MM.1S (cell line): ENCODE measurements around the gene GPBP1L1.
A peak's percentile ranks its signal among the peaks of the same experiment; 100 is the strongest.
"Not testable (repeated sequence)": the region's sequence is repeated elsewhere in the genome, so short reads cannot be mapped to it uniquely, and the experiment has no call there.

Experiments
- DNase-seq: peaks from one replicate; pipeline ENCODE4 v3.0.0-alpha.2; 2015
- H2AFZ ChIP-seq: fragments of 300-600 bp; sonication (generic); 2 replicates; pipeline ENCODE4 v1.6.0; 2016; ENCODE audit warnings: antibody characterized with exemption, low read length
- H3F3A ChIP-seq: fragments of 300-600 bp; sonication (generic); 2 replicates; pipeline ENCODE4 v1.6.1; 2016; ENCODE audit warnings: mild to moderate bottlenecking, antibody characterized with exemption, low read length, moderate library complexity, mixed read lengths; ENCODE audit not compliant: insufficient read depth
- H3K27ac ChIP-seq: fragments of 300-600 bp; sonication (generic); 2 replicates; pipeline ENCODE4 v1.5.1; 2016; ENCODE audit warnings: mild to moderate bottlenecking, low read length
- H3K27me3 ChIP-seq: fragments of 300-600 bp; sonication (generic); replicated peaks from 2 replicates; pipeline ENCODE4 v1.6.0; 2016; ENCODE audit warnings: low read length; ENCODE audit not compliant: insufficient read depth
- H3K36me3 ChIP-seq: fragments of 300-600 bp; sonication (generic); replicated peaks from 2 replicates; pipeline ENCODE4 v1.6.1; 2016; ENCODE audit warnings: mild to moderate bottlenecking, low read length, mixed read lengths; ENCODE audit not compliant: insufficient read depth
- H3K4me1 ChIP-seq: fragments of 300-600 bp; sonication (generic); 2 replicates; pipeline ENCODE4 v1.6.1; 2016; ENCODE audit warnings: low read length, mixed read lengths
- H3K4me2 ChIP-seq: fragments of 300-600 bp; sonication (generic); 2 replicates; pipeline ENCODE4 v1.6.0; 2016; ENCODE audit warnings: low read depth, low read length
- H3K4me3 ChIP-seq: fragments of 300-600 bp; sonication (generic); 2 replicates; pipeline ENCODE4 v1.5.1; 2016; ENCODE audit warnings: low read length, mixed read lengths
- H3K79me2 ChIP-seq: fragments of 300-600 bp; sonication (generic); 2 replicates; pipeline ENCODE4 v1.6.1; 2016; ENCODE audit warnings: mixed run types, low read length, mixed read lengths
- H3K9ac ChIP-seq: fragments of 300-600 bp; sonication (generic); 2 replicates; pipeline ENCODE4 v1.6.1; 2016; ENCODE audit warnings: low read length, mixed read lengths
- H3K9me2 ChIP-seq: fragments of 300-600 bp; sonication (generic); replicated peaks from 2 replicates; pipeline ENCODE4 v1.6.1; 2016; ENCODE audit warnings: mild to moderate bottlenecking, low read length, mixed read lengths; ENCODE audit not compliant: insufficient read depth
- H3K9me3 ChIP-seq: fragments of 300-600 bp; sonication (generic); replicated peaks from 2 replicates; pipeline ENCODE4 v1.6.1; 2016; ENCODE audit warnings: mild to moderate bottlenecking, low read length, mixed read lengths; ENCODE audit not compliant: insufficient read depth
- H4K20me1 ChIP-seq: fragments of 300-600 bp; sonication (generic); 2 replicates; pipeline ENCODE4 v1.6.1; 2016; ENCODE audit warnings: mild to moderate bottlenecking, low read length, moderate library complexity, mixed read lengths; ENCODE audit not compliant: insufficient read depth
- CTCF ChIP-seq: fragments of 300-600 bp; sonication (generic); IDR thresholded peaks from 2 replicates; pipeline ENCODE4 v1.5.1; 2016; ENCODE audit warnings: antibody characterized with exemption, low read length, mixed read lengths
- EZH2 ChIP-seq: fragments of 300-600 bp; sonication (generic); optimal IDR thresholded peaks from 2 replicates; pipeline ENCODE3; 2017; ENCODE audit warnings: low read depth, mild to moderate bottlenecking, antibody characterized with exemption, low read length, mixed read lengths
- EZH2phosphoT487 ChIP-seq: fragments of 300-600 bp; sonication (generic); IDR thresholded peaks from 2 replicates; pipeline ENCODE4 v1.6.1; 2018; ENCODE audit warnings: antibody characterized with exemption, low read length

GPBP1L1 gene, protein sequence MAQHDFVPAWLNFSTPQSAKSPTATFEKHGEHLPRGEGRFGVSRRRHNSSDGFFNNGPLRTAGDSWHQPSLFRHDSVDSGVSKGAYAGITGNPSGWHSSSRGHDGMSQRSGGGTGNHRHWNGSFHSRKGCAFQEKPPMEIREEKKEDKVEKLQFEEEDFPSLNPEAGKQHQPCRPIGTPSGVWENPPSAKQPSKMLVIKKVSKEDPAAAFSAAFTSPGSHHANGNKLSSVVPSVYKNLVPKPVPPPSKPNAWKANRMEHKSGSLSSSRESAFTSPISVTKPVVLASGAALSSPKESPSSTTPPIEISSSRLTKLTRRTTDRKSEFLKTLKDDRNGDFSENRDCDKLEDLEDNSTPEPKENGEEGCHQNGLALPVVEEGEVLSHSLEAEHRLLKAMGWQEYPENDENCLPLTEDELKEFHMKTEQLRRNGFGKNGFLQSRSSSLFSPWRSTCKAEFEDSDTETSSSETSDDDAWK

GRCh38 chr1:45686288-45687013 is at the start of gene GPBP1L1:
Gene GPBP1L1, minus strand, starts transcription at chr1:45686533. Its CDS starts 27,446 bp downstream, at chr1:45659087.
- no peaks in the 10 kb centered on the region for H3K9me2 ChIP-seq
- peak; percentile 95 for DNase-seq
- peak within 1 kb of the TSS; percentile 98 for H2AFZ ChIP-seq

DNA sequence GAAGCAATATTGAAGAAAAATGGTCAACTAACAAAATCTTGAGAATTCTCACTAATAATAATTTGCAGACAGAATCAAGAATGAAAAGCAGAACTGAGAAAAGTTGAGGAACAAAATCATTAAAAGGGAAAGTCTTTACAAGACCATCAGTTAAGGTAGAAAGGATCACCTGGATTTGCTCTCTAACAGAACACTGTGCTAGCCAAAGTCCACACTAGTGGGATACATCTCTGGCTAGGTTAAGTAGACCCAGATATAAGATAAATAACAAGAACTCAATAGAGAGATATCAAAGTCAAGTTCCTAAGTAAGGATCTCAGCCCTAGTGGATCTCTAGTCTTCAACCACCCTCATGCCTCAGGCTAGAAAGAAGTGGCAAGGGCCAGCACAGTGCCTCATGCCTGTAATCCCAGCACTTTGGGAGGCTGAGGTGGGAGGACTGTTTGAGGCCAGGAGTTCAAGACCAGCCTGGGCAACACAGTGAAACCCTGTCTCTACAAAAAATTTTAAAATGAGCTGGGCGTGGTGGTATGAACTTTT is 44.5 kb upstream of the GPBP1L1 start:
- no peak overlapping the region for H2AFZ ChIP-seq
- DNase-seq = no peak
- no peak overlapping the region for H3K4me3 ChIP-seq
- no peaks in the 10 kb centered on the region for H3K9me3 ChIP-seq
- no peaks in the 10 kb centered on the region for H3K79me2 ChIP-seq
- no peaks in the 10 kb centered on the region for H3K4me1 ChIP-seq
- no peaks in the 10 kb centered on the region for H3K36me3 ChIP-seq
- H3K4me2 ChIP-seq = no peak overlapping the region
- TF ChIP-seq EZH2 (no peak), EZH2phosphoT487 (no peak), CTCF (no peak)
- no peak overlapping the region for H3K9ac ChIP-seq
- H3K27ac ChIP-seq = no peak overlapping the region
- H4K20me1 ChIP-seq = no peaks in the 10 kb centered on the region
- no peaks in the 10 kb centered on the region for H3F3A ChIP-seq
- H3K9me2 ChIP-seq = no peaks in the 10 kb centered on the region
- no peaks in the 10 kb centered on the region for H3K27me3 ChIP-seq

More at GRCh38 chr1:45686288-45687013, at the start of gene GPBP1L1:
- Histone ChIP-seq H3K4me2 (peak within 1 kb of the TSS; percentile 91), H3F3A (peaks cover 13% of the 10 kb centered on the region), H3K79me2 (peaks cover 84% of the 10 kb centered on the region), H3K9me3 (no peaks in the 10 kb centered on the region), H3K4me1 (0 out of 2 replicates have a peak, but pooled peaks cover 3% of the 10 kb centered on the region), H3K36me3 (no peaks in the 10 kb centered on the region), H3K4me3 (peak within 1 kb of the TSS; percentile 99), H4K20me1 (peaks cover 4% of the 10 kb centered on the region; the same call in 1 of the 2 replicates), H3K27me3 (no peaks in the 10 kb centered on the region), H3K27ac (peak within 1 kb of the TSS; percentile 91), H3K9ac (peak within 1 kb of the TSS; percentile 90)
- TF ChIP-seq CTCF (no peak), EZH2phosphoT487 (no peak), EZH2 (no peak)

GRCh38 chr1:45730075-45730779 is 43.9 kb upstream of the GPBP1L1 start:
- H3K27ac ChIP-seq = no peak overlapping the region
- H2AFZ ChIP-seq = no peak overlapping the region
- no peaks in the 10 kb centered on the region for H3K79me2 ChIP-seq
- TF ChIP-seq CTCF (no peak), EZH2 (no peak), EZH2phosphoT487 (no peak)
- no peaks in the 10 kb centered on the region for H3K9me2 ChIP-seq
- H3K9me3 ChIP-seq = no peaks in the 10 kb centered on the region
- H3K4me3 ChIP-seq = no peak overlapping the region
- no peaks in the 10 kb centered on the region for H3K36me3 ChIP-seq
- H3K4me1 ChIP-seq = no peaks in the 10 kb centered on the region
- no peaks in the 10 kb centered on the region for H3F3A ChIP-seq
- H3K4me2 ChIP-seq = no peak overlapping the region
- no peaks in the 10 kb centered on the region for H3K27me3 ChIP-seq
- no peak for DNase-seq
- H4K20me1 ChIP-seq = no peaks in the 10 kb centered on the region
- H3K9ac ChIP-seq = no peak overlapping the region

- H3K9me3 ChIP-seq, H3K4me2 ChIP-seq, H3K36me3 ChIP-seq, H3K9ac ChIP-seq, H3K9me2 ChIP-seq, H3K79me2 ChIP-seq, DNase-seq, H3K27me3 ChIP-seq, H4K20me1 ChIP-seq, H3K4me3 ChIP-seq, H3K4me1 ChIP-seq, H2AFZ ChIP-seq, H3K27ac ChIP-seq, H3F3A ChIP-seq: not testable (repeated sequence)
Measured at GRCh38 chr1:45726007-45726406, 39.7 kb upstream of the GPBP1L1 start.
